HG02852 (cell line): Measurements from ENCODE around the gene LIF.

Source experiments
- ATAC-seq: cut with Tn5 transposase; IDR thresholded peaks from one replicate; pipeline ENCODE4 v1.9.1; 2021; ENCODE audit warnings: mild to moderate bottlenecking, moderate library complexity; ENCODE audit not compliant: unreplicated experiment

LIF gene

GRCh38 chr22:30245985-30246813 is at the start of gene LIF:
Gene LIF (minus strand): TSS chr22:30246759. CDS start chr22:30246695, 64 bp downstream.
- no peak for ATAC-seq

- ATAC-seq, result no peak
These were observed 49.8 kb upstream of the LIF start for GRCh38 chr22:30296324-30296723.

- no peak for ATAC-seq
These were observed 49.0 kb upstream of the LIF start for GRCh38 chr22:30295576-30295975.

- no peak for ATAC-seq
These were observed 48.3 kb upstream of the LIF start for GRCh38 chr22:30294830-30295229.

- ATAC-seq, result no peak
These were observed 47.5 kb upstream of the LIF start for GRCh38 chr22:30294066-30294465.

GRCh38 chr22:30293026-30293425 is 46.5 kb upstream of the LIF start:
- no peak for ATAC-seq

GRCh38 chr22:30292069-30292970 is 45.8 kb upstream of the LIF start:
- ATAC-seq, result no peak

- no peak for ATAC-seq
These were observed 44.7 kb upstream of the LIF start for GRCh38 chr22:30291058-30291892.

GRCh38 chr22:30290342-30291057 is 43.9 kb upstream of the LIF start:
- ATAC-seq, result no peak

GRCh38 chr22:30289980-30290313 is 43.4 kb upstream of the LIF start:
- peak; percentile 11 for ATAC-seq

- peak; percentile 66 for ATAC-seq
These were observed 42.8 kb upstream of the LIF start, which contains the start of gene CASTOR1 for GRCh38 chr22:30289141-30289979. Gene CASTOR1 (minus strand): TSS chr22:30289505. CDS start chr22:30289497, 8 bp downstream.

GRCh38 chr22:30288419-30289140 is 42.0 kb upstream of the LIF start:
- ATAC-seq, result no peak

GRCh38 chr22:30287648-30288418 is 41.3 kb upstream of the LIF start:
- ATAC-seq, result no peak

- no peak for ATAC-seq
These were observed 40.5 kb upstream of the LIF start for GRCh38 chr22:30286813-30287647.

- ATAC-seq, result no peak
These were observed 39.8 kb upstream of the LIF start for GRCh38 chr22:30286331-30286730.

- no peak for ATAC-seq
These were observed 39.3 kb upstream of the LIF start for GRCh38 chr22:30285846-30286200.

- no peak for ATAC-seq
These were observed 38.8 kb upstream of the LIF start for GRCh38 chr22:30285176-30285845.
